ENCODE measurements around the gene FOLR2. TPM values are rescaled to one million over a fixed set of nuclear protein-coding genes. Genes with fewer than 3 reads are reported as not detected.

FOLR2 gene
- total RNA-seq, 3 donors from 2014 or later: 3.2 to 29.4 (median 13.8) TPM

DNA sequence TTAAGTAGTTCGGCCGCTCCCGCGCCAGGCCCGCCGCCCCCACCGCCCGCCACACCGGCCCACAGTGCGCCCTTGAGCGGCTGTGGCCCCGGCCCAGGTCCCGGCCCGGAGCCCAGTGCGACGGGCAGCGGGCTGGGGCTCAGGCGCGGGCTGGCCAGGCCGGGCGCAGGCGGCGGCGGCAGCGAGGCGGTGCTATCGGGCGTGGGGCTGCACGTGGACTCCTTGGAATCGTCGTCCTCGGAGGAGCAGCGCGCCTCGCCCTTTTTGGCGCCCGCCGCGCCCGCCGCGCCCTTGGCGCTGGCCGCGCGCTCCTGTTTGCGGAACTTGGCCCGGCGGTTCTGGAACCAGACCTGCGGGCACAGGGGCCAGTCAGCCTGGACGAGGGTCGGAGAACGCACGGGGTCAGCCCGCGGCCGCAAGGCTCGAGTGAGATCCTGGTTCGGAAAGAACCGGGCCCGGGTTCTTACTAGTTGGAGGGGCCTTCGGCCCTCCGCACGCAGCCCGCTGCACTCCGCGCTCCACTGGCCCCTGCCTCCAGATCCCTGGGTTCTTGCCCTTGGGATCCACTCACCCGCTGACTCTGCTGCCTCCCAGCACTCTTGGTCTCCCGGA lies 23.4 kb downstream of the FOLR2 start:
- Histone ChIP-seq H3K4me3 (no peak overlapping the region), H3K36me3 (ENCODE audit: low read depth) (no peaks in the 10 kb centered on the region), H3K9me3 (no peaks in the 10 kb centered on the region), H3K4me1 (ENCODE audit: low read depth) (peaks cover 37% of the 10 kb centered on the region)
- intact Hi-C loops (cut with DNase I, micrococcal nuclease): no loop called here
- DNase-seq (peak; percentile 70 to 83 (median 75)), ATAC-seq (peak; percentile 76)
- TF ChIP-seq CTCF (IDR thresholded peaks at IDR 0.05): no peak

DNA sequence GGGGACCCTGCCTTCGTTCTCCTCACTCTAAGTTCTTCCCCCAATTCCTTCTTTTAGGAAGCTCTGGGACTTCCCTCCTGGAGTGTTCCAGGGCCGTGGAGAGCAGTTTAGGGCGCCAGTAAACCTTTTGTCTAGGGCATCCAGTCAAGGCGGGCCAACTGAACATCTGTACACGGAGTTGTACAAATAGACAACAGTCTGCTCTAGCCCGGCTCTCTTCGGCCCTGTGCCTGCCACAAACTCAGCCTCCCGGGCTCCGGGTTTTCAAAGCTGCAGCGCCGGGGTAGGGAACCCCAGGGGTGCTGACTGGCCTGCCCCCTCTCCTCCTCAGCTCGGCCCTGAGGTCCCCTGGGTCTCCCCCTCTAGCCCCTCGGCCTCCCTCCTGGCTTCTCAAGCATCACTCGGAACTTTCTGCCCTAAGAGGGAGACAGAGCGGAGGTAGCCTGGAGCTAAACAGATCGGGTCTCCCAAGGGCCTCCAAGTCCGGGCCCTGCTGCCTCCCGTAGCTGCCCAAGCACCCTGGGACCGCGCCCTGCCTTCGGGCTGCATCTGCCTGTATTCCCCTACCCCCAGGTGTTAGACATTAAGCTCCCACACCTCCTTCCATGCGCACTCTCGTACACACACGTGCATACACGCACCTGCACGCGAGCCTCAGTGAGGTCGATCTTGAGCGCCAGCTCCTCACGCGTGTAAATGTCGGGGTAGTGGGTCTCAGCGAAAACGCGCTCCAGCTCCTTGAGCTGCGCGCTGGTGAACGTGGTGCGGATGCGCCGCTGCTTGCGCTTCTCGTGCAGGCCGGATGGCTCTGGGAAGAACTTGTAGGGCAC lies 24.1 kb downstream of the FOLR2 start:
- TF ChIP-seq CTCF (IDR thresholded peaks at IDR 0.05): no peak
- H3K4me3 ChIP-seq: no peak overlapping the region
- ATAC-seq (peak; percentile 25), DNase-seq (no peak)
- H3K9me3 ChIP-seq: no peaks in the 10 kb centered on the region
- intact Hi-C loops (cut with DNase I, micrococcal nuclease): no loop called here
- H3K36me3 ChIP-seq (ENCODE audit: low read depth): no peaks in the 10 kb centered on the region
- H3K4me1 ChIP-seq (ENCODE audit: low read depth): peaks cover 37% of the 10 kb centered on the region

DNA sequence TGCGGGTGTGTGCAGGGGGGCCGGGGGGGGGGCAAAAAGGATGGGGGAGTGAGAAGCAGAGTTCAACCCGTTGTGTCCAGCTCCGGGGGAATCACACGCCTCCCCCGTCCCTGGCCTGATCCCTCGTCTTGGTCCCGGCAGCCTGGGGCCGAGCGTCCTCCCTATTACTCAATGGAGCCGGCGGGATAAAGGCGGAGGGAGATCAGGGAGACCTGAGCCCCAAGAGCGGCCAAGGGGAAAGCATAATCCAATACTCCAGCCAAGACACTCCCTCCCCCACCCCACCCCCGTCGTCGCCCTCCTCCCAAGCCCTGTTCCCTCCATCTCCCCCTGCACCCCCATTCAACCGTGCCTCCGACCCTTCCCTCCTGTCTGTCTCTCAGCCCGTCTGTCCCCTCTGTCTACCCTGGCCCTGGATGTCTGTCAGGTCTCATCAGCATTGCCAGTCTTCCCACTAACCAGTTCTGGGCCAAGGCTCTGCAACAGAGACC lies 24.7 kb downstream of the FOLR2 start:
- Histone ChIP-seq H3K9me3 (no peaks in the 10 kb centered on the region), H3K4me3 (no peak overlapping the region), H3K4me1 (ENCODE audit: low read depth) (peaks cover 37% of the 10 kb centered on the region), H3K36me3 (ENCODE audit: low read depth) (no peaks in the 10 kb centered on the region)
- intact Hi-C loops (cut with DNase I, micrococcal nuclease): no loop called here
- no peak for DNase-seq
- TF ChIP-seq CTCF (IDR thresholded peaks at IDR 0.05): no peak
- ATAC-seq: no peak

- H3K4me1 ChIP-seq (ENCODE audit: low read depth): peaks cover 37% of the 10 kb centered on the region
- TF ChIP-seq CTCF (IDR thresholded peaks at IDR 0.05): no peak
- DNase-seq: no peak
- no peak for ATAC-seq
- intact Hi-C loops (cut with DNase I, micrococcal nuclease): no loop called here
- H3K36me3 ChIP-seq (ENCODE audit: low read depth): no peaks in the 10 kb centered on the region
- no peak overlapping the region for H3K4me3 ChIP-seq
- H3K9me3 ChIP-seq: no peaks in the 10 kb centered on the region
Measured at GRCh38 chr11:72242141-72242540, 25.5 kb downstream of the FOLR2 start.

DNA sequence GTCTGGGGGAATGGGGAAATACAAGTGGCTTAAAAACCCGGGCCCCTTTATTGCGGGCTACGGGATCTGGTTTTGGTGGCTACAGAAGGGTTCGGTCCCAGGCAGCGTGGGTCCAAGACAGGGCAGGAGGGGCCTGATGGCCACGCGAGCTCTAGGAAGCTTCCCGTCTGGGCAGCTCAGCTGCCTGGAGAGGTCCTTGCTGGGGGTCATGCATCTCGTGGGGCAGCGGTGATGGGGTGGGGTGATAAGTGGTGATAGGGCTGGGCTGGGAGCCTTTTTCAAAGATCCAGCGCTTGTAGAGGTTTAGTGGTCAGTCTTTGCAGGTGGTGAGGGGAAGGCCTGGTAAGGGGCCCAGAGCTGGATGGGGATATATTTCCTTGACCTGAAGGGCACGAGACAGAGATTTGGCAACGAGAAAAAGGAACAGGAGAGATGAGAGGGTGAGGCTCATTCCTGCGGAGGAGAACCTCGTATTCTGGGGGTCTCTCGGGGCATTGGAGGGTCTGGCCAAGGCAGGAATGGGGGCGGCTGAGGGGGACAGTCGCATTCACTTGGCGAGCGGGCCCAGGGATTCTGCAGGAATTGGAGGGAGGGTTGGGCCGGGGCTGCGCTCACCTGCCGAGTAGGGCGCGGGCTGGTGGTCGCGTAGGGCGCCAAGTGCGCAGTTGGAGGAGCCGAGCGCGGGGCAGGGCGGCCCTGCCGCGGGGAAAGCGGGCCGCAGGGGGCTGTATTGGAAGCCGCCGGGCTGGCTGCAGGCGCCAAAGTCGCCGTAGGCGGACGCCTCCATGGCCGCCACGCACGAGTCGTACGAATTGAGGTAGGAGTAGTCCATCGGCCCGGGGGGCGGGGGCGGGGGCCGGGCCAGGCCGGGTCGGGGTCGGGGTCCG lies 26.8 kb downstream of the FOLR2 start:
- ATAC-seq (no peak), DNase-seq (no peak)
- intact Hi-C loops (cut with DNase I, micrococcal nuclease): no loop called here
- H3K36me3 ChIP-seq (ENCODE audit: low read depth): no peaks in the 10 kb centered on the region
- no peak overlapping the region for H3K4me3 ChIP-seq
- TF ChIP-seq CTCF (IDR thresholded peaks at IDR 0.05): no peak
- peaks cover 26% of the 10 kb centered on the region for H3K4me1 ChIP-seq (ENCODE audit: low read depth)
- no peaks in the 10 kb centered on the region for H3K9me3 ChIP-seq
